Gastrocnemius medialis (tissue), 4 donors: ENCODE results near the gene GSTCD. TPM values are rescaled to one million over a fixed set of nuclear protein-coding genes. Genes with fewer than 3 reads are reported as not detected.

Experiments used
- ATAC-seq, 2 donors: fragments of 150-250 bp; one replicate each; pipeline ENCODE4 v1.9.1; 2016
- DNase-seq, 2 donors: peaks; one replicate each; pipeline ENCODE4 v3.0.0-alpha.2; 2019
- H3K27ac ChIP-seq, 4 donors: fragments of 200-600 bp; sonication (generic); 1 replicate in 1 of 4; 2 replicates in 3 of 4; pipeline ENCODE4 v1.5.1; 2016 to 2018; ENCODE audit warnings: mild to moderate bottlenecking in 2 of 4, moderate library complexity in 1 of 4
- H3K27me3 ChIP-seq, 3 donors: fragments of 200-600 bp; sonication (generic) in 2 of 3; 1 replicate in 1 of 3; 2 replicates in 2 of 3; pipeline versions ENCODE4 v1.5.1 to v1.6.0; 2016 to 2019; ENCODE audit warnings: mild to moderate bottlenecking in 1 of 3, moderate library complexity in 1 of 3
- H3K36me3 ChIP-seq, 2 donors: fragments of 200-600 bp; sonication (generic) in 1 of 2; one replicate each; pipeline ENCODE4 v1.5.1; 2017 to 2018
- H3K4me1 ChIP-seq, 2 donors: fragments of 200-600 bp; sonication (generic) in 1 of 2; one replicate each; pipeline ENCODE4 v1.5.1; 2016 to 2017; ENCODE audit warnings: mild to moderate bottlenecking in 2 of 2
- H3K4me3 ChIP-seq, 4 donors: fragments of 200-600 bp; sonication (generic) in 3 of 4; 1 replicate in 1 of 4; 2 replicates in 3 of 4; pipeline ENCODE4 v1.5.1; 2016 to 2019; ENCODE audit warnings: mild to moderate bottlenecking in 2 of 4
- H3K9me3 ChIP-seq, 3 donors: fragments of 200-600 bp; sonication (generic) in 2 of 3; 1 replicate in 1 of 3; 2 replicates in 2 of 3; pipeline ENCODE4 v1.5.1; 2016 to 2019
- POLR2A ChIP-seq, 2 donors: fragments of 450-650 bp; IDR thresholded peaks; one replicate each; pipeline ENCODE4 v1.6.1; 2017; ENCODE audit warnings: antibody characterized with exemption in 2 of 2, mild to moderate bottlenecking in 2 of 2, moderate library complexity in 2 of 2
- in situ Hi-C, 4 donors: fragments of 200-750 bp; cut with MboI; loops; one replicate each; pipeline versions ENCODE4 v1.15.0 to v1.8.0; 2017; ENCODE audit warnings: low sequenced_read_pairs in 4 of 4
- intact Hi-C: fragments of 100-400 bp; cut with DNase I; formaldehyde crosslinking; loops from one replicate; pipeline ENCODE4 v1.15.1; 2023; ENCODE audit warnings: low total_unique reads
- total RNA-seq, 4 donors: library from RNA; depleted of rRNA; stranded (reverse); fragments of >200 nt; gene quantifications; one replicate each; pipeline versions ENCODE4 v1.1.0 to v1.2.3, GENCODE V29; 2016
- TF ChIP-seq, protein P1 (sequence below), 5 experiments: fragments of 450-650 bp in 3 of 5; fragments of 200-600 bp in 2 of 5; sonication (generic) in 2 of 5; IDR thresholded peaks in 4 of 5; conservative IDR thresholded peaks in 1 of 5; 1 replicate in 4 of 5; 2 replicates in 1 of 5; pipeline ENCODE4 v1.5.1; 2016 to 2019; ENCODE audit warnings: antibody characterized with exemption in 5 of 5, mild to moderate bottlenecking in 3 of 5, moderate library complexity in 3 of 5

The GSTCD gene
- total RNA-seq, 4 donors from 2014 or later, result 1.8 to 15.0 (median 5.6) TPM

- Histone ChIP-seq H3K27ac (no peak overlapping the region), H3K4me3 (no peak overlapping the region), H3K9me3 (no peaks in the 10 kb centered on the region), H3K27me3 (no peaks in the 10 kb centered on the region), H3K4me1 (no peaks in the 10 kb centered on the region), H3K36me3 (no peaks in the 10 kb centered on the region)
- ATAC-seq (no peak), DNase-seq (no peak)
- in situ Hi-C loops (no loop called here), intact Hi-C loops (no loop called here)
- TF ChIP-seq POLR2A (IDR thresholded peaks at IDR 0.05), result no peak
- TF ChIP-seq, protein P1, sequence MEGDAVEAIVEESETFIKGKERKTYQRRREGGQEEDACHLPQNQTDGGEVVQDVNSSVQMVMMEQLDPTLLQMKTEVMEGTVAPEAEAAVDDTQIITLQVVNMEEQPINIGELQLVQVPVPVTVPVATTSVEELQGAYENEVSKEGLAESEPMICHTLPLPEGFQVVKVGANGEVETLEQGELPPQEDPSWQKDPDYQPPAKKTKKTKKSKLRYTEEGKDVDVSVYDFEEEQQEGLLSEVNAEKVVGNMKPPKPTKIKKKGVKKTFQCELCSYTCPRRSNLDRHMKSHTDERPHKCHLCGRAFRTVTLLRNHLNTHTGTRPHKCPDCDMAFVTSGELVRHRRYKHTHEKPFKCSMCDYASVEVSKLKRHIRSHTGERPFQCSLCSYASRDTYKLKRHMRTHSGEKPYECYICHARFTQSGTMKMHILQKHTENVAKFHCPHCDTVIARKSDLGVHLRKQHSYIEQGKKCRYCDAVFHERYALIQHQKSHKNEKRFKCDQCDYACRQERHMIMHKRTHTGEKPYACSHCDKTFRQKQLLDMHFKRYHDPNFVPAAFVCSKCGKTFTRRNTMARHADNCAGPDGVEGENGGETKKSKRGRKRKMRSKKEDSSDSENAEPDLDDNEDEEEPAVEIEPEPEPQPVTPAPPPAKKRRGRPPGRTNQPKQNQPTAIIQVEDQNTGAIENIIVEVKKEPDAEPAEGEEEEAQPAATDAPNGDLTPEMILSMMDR (IDR thresholded peaks at IDR 0.05 in 4 of 5, conservative IDR thresholded peaks at IDR 0.05 in 1 of 5), result no peak
Measured at GRCh38 chr4:105751718-105752299, 43.2 kb downstream of the GSTCD start.

DNA sequence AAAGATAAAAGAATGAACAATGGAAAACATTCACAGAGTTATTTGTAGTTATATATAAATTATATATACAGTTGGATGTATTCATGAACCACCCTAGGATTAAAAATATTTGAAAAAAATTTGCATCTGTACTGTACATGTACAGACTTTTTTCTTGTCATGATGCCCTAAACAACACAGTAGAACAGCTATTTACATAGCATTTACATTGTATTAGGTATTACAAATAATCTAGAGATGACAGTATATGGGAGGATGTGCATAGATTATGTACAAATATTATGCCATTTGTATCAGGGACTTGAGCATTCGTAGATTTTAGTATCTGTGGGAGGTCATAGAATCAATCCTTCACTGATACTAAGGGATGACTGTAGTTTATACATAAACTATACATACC, 44.8 kb downstream of the GSTCD start:
- H3K9me3 ChIP-seq, result no peaks in the 10 kb centered on the region
- H3K27me3 ChIP-seq, result no peaks in the 10 kb centered on the region
- intact Hi-C loops, result no loop called here
- DNase-seq, result no peak
- no peak overlapping the region for H3K27ac ChIP-seq
- H3K4me1 ChIP-seq, result no peaks in the 10 kb centered on the region
- no peak overlapping the region for H3K4me3 ChIP-seq
- in situ Hi-C loops, result no loop called here
- no peaks in the 10 kb centered on the region for H3K36me3 ChIP-seq
- no peak for TF ChIP-seq POLR2A (IDR thresholded peaks at IDR 0.05)
- TF ChIP-seq, protein P1 (IDR thresholded peaks at IDR 0.05 in 4 of 5, conservative IDR thresholded peaks at IDR 0.05 in 1 of 5), result no peak
- ATAC-seq, result no peak

DNA sequence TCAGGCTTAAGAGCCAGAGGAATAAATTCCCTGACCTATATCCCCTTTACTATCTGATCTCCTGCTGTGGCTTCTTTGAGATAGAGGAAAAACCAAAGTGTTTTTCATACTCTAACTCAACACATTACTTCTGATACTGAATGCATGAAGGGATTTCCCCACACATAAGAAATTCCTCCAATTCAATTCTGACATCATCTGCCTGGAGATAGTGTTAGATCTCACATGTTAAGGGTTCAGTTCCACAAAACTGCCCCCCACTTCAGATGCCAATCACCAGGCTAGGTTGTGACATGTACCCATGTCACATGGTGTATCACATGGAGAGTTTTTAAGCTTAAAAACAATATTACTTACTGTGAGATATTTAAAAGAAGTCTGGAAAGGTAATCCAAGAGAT, 46.8 kb downstream of the GSTCD start:
- H3K4me1 ChIP-seq, result no peaks in the 10 kb centered on the region
- no peaks in the 10 kb centered on the region for H3K27me3 ChIP-seq
- no peaks in the 10 kb centered on the region for H3K36me3 ChIP-seq
- in situ Hi-C loops (no loop called here), intact Hi-C loops (no loop called here)
- no peak overlapping the region for H3K4me3 ChIP-seq
- ATAC-seq, result no peak
- no peaks in the 10 kb centered on the region for H3K9me3 ChIP-seq
- no peak overlapping the region for H3K27ac ChIP-seq
- no peak for DNase-seq
- no peak for TF ChIP-seq POLR2A (IDR thresholded peaks at IDR 0.05)
- TF ChIP-seq, protein P1 (IDR thresholded peaks at IDR 0.05 in 4 of 5, conservative IDR thresholded peaks at IDR 0.05 in 1 of 5), result no peak

DNA sequence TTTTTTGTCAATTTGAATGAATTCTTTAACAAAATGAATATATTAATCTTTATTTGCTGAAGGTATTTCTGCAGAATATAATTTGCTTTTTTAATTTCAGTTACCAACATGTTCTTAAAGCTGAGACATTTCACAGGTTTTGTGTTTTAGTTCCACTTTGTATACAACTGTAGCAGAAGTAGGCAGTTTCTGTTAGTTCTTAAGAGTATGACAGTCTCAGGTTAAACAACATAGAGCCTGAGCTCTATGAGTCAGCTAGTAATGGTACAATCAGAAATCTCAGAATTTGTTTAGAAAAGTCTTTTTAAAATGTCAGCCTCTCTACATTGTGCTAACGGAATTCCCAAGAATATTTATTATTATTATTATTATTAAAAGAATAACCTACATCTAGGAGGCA, 50.4 kb downstream of the GSTCD start:
- Histone ChIP-seq H3K27ac (no peak overlapping the region), H3K27me3 (no peaks in the 10 kb centered on the region), H3K4me1 (no peaks in the 10 kb centered on the region), H3K36me3 (no peaks in the 10 kb centered on the region), H3K9me3 (no peaks in the 10 kb centered on the region), H3K4me3 (no peak overlapping the region)
- in situ Hi-C loops, result no loop called here
- TF ChIP-seq, protein P1 (IDR thresholded peaks at IDR 0.05 in 4 of 5, conservative IDR thresholded peaks at IDR 0.05 in 1 of 5), result no peak
- TF ChIP-seq POLR2A (IDR thresholded peaks at IDR 0.05), result no peak
- ATAC-seq, result no peak
- DNase-seq, result no peak
- intact Hi-C loops, result no loop called here
